ENCODE data around the gene LRCH3.

LRCH3 gene

GRCh38 chr3:197814372-197814771, 23.3 kb downstream of the LRCH3 start:
- TF ChIP-seq POLR2A (IDR thresholded peaks at IDR 0.05; ENCODE audit: extremely low read depth, insufficient read length) (no peak), CTCF (IDR thresholded peaks at IDR 0.05; ENCODE audit: low read depth, low read length) (no peak), MAX (IDR thresholded peaks at IDR 0.05; ENCODE audit: low read depth, low read length) (no peak), MYC (IDR thresholded peaks at IDR 0.05; ENCODE audit: low read depth, low read length) (no peak)
- H3K4me3 ChIP-seq (ENCODE audit: low read depth, low read length): no peak overlapping the region
- DNase-seq (ENCODE audit: low read depth): no peak

DNA sequence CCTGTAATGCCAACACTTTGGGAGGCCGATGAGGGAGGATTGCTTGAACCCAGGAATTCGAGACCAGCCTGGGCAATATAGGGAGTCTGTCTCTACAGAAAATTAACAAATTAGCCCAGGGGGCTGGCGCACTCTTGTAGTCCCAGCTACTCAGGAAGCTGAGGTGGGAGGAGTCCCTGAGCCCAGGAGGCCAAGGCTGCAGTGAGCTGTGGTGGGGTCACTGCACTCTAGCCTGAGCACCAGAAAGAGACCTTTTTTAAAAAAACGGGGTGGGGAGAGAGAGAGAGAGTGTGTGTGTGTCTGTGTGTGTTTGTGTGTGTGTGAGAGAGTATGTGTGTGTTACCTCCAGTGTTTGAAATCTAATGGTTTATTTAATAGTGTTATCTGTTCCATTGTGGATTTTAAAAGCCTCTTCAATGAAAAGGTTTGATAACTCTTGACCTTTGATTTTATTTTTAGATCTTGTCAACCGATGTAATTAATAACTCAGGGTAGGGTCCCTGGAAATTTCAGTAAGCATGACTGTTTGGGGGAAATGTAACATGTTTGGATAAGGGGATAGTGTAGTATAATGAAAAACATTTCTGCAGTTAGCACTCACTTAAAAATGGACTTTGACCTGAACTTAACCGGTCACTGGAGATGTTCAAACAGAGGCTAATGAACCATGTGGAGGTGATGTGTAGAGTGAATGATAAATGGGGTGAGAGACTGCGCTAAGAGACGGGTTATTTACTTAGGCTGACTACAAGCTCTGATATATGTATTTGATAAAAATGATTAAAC, 29.7 kb downstream of the LRCH3 start:
- TF ChIP-seq CTCF (IDR thresholded peaks at IDR 0.05; ENCODE audit: low read depth, low read length) (no peak), MAX (IDR thresholded peaks at IDR 0.05; ENCODE audit: low read depth, low read length) (no peak), MYC (IDR thresholded peaks at IDR 0.05; ENCODE audit: low read depth, low read length) (no peak), POLR2A (IDR thresholded peaks at IDR 0.05; ENCODE audit: extremely low read depth, insufficient read length) (no peak)
- H3K4me3 ChIP-seq (ENCODE audit: low read depth, low read length): no peak overlapping the region
- DNase-seq (ENCODE audit: low read depth): no peak

DNA sequence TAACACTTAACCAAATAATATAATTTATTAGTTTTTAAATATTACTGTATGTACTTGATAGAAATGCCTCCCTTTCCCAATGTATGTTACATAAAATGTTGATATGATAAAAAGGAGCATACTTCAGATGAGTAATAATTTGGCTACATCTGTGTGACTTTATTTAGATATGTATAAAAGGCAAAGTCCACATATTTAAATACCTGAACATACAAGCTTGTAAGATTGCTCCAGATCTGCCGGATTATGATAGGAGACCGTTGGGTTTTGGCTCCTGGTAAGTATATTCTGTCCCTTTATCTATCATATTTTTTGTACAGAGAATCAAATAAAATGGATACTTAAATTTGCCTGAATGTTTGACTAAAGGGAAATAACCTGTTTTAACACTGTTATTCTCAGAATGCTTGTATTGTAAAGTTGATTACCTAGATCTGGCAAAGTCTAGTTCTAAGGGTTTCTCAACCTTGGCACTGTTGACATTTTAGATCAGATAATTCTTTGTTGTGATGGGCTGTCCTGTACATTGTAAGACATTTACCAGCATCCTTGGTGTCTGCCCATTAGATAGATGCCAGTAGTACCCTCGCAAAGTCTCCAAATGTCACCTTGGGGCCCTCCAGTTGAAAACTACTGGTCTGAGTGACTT, 38.5 kb downstream of the LRCH3 start:
- DNase-seq (ENCODE audit: low read depth): no peak
- H3K4me3 ChIP-seq (ENCODE audit: low read depth, low read length): no peak overlapping the region
- no peak for TF ChIP-seq MAX (IDR thresholded peaks at IDR 0.05; ENCODE audit: low read depth, low read length)

GRCh38 chr3:197830308-197830966, 39.4 kb downstream of the LRCH3 start:
- no peak overlapping the region for H3K4me3 ChIP-seq (ENCODE audit: low read depth, low read length)
- TF ChIP-seq POLR2A (IDR thresholded peaks at IDR 0.05; ENCODE audit: extremely low read depth, insufficient read length) (no peak), MYC (IDR thresholded peaks at IDR 0.05; ENCODE audit: low read depth, low read length) (no peak), MAX (IDR thresholded peaks at IDR 0.05; ENCODE audit: low read depth, low read length) (no peak), CTCF (IDR thresholded peaks at IDR 0.05; ENCODE audit: low read depth, low read length) (no peak)
- no peak for DNase-seq (ENCODE audit: low read depth)

DNA sequence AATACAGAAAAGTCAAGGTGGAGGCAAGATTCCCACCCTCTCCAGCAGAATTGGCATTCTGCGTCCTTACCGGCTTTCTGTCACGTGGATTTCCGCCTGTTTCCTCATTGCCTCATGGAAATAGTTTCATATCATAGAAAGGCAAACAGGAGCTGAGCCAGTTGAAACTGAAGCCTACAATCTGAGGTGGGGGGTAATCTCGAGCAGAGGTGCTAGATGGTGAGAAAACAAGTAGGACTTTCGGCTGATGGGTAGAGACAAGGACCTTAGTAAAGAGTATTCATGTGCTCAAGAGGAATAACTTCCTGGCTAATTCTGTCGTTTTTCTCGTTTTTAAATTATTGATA, 39.9 kb downstream of the LRCH3 start:
- H3K4me3 ChIP-seq (ENCODE audit: low read depth, low read length): no peak overlapping the region
- DNase-seq (ENCODE audit: low read depth): no peak
- TF ChIP-seq MYC (IDR thresholded peaks at IDR 0.05; ENCODE audit: low read depth, low read length) (no peak), POLR2A (IDR thresholded peaks at IDR 0.05; ENCODE audit: extremely low read depth, insufficient read length) (no peak), MAX (IDR thresholded peaks at IDR 0.05; ENCODE audit: low read depth, low read length) (no peak), CTCF (IDR thresholded peaks at IDR 0.05; ENCODE audit: low read depth, low read length) (no peak)
